ENCODE results near the gene TPH2.

Gene TPH2

GRCh38 chr12:72037006-72037795 lies 98.6 kb downstream of the TPH2 start:
- no peak overlapping the region for H3K27ac ChIP-seq
- H3K27me3 ChIP-seq: no peaks in the 10 kb centered on the region
- H3K4me1 ChIP-seq: no peaks in the 10 kb centered on the region
- no peak for TF ChIP-seq Cebpa-rat (IDR thresholded peaks at IDR 0.05)
- H3K36me3 ChIP-seq: no peaks in the 10 kb centered on the region
- no peak overlapping the region for H3K9ac ChIP-seq
- no peak overlapping the region for H3K4me2 ChIP-seq
- peaks cover 10 to 18% (median 14%) of the 10 kb centered on the region in 11 experiments for H3K9me3 ChIP-seq (replicated peaks in 1 of 11)
- H4K20me1 ChIP-seq: no peaks in the 10 kb centered on the region
- H3K4me3 ChIP-seq: no peak overlapping the region

GRCh38 chr12:72041811-72042210 lies 103.2 kb downstream of the TPH2 start:
- Histone ChIP-seq H3K9me3 (replicated peaks in 1 of 11) (peaks cover 10 to 18% (median 14%) of the 10 kb centered on the region in 11 experiments), H3K9ac (no peak overlapping the region), H3K4me3 (no peak overlapping the region), H3K27ac (no peak overlapping the region), H4K20me1 (no peaks in the 10 kb centered on the region), H3K27me3 (no peaks in the 10 kb centered on the region), H3K36me3 (no peaks in the 10 kb centered on the region), H3K4me1 (no peaks in the 10 kb centered on the region), H3K4me2 (no peak overlapping the region)
- TF ChIP-seq Cebpa-rat (IDR thresholded peaks at IDR 0.05): no peak

- Histone ChIP-seq H3K27me3 (no peaks in the 10 kb centered on the region), H4K20me1 (no peaks in the 10 kb centered on the region), H3K9ac (no peak overlapping the region), H3K36me3 (no peaks in the 10 kb centered on the region), H3K4me3 (no peak overlapping the region), H3K4me1 (no peaks in the 10 kb centered on the region), H3K4me2 (no peak overlapping the region), H3K27ac (no peak overlapping the region), H3K9me3 (replicated peaks in 1 of 11) (no peaks in the 10 kb centered on the region)
- no peak for TF ChIP-seq Cebpa-rat (IDR thresholded peaks at IDR 0.05)
Observed at GRCh38 chr12:72053604-72054003, 115.0 kb downstream of the TPH2 start.

GRCh38 chr12:72054511-72054910 lies 115.9 kb downstream of the TPH2 start:
- Histone ChIP-seq H3K9ac (no peak overlapping the region), H3K27ac (no peak overlapping the region), H3K4me1 (no peaks in the 10 kb centered on the region), H3K9me3 (replicated peaks in 1 of 11) (no peaks in the 10 kb centered on the region), H3K4me3 (no peak overlapping the region), H3K4me2 (no peak overlapping the region), H3K36me3 (no peaks in the 10 kb centered on the region), H4K20me1 (no peaks in the 10 kb centered on the region), H3K27me3 (no peaks in the 10 kb centered on the region)
- no peak for TF ChIP-seq Cebpa-rat (IDR thresholded peaks at IDR 0.05)

- TF ChIP-seq Cebpa-rat (IDR thresholded peaks at IDR 0.05): no peak
- H3K27ac ChIP-seq: no peak overlapping the region
Observed at GRCh38 chr12:72057330-72057914, 118.8 kb downstream of the TPH2 start.

GRCh38 chr12:72063073-72063472 lies 124.4 kb downstream of the TPH2 start:
- Histone ChIP-seq H3K4me2 (no peak overlapping the region), H4K20me1 (no peaks in the 10 kb centered on the region), H3K4me1 (no peaks in the 10 kb centered on the region), H3K9ac (no peak overlapping the region), H3K9me3 (replicated peaks in 1 of 11) (no peaks in the 10 kb centered on the region), H3K36me3 (no peaks in the 10 kb centered on the region), H3K4me3 (no peak overlapping the region), H3K27ac (no peak overlapping the region), H3K27me3 (no peaks in the 10 kb centered on the region)
- TF ChIP-seq Cebpa-rat (IDR thresholded peaks at IDR 0.05): no peak

More at GRCh38 chr12:72057330-72057914, 118.8 kb downstream of the TPH2 start:
- no peak overlapping the region for H3K4me3 ChIP-seq
- no peak overlapping the region for H3K4me2 ChIP-seq
- no peak overlapping the region for H3K9ac ChIP-seq
- H3K27me3 ChIP-seq: no peaks in the 10 kb centered on the region
- H3K4me1 ChIP-seq: no peaks in the 10 kb centered on the region
- H3K9me3 ChIP-seq (replicated peaks in 1 of 11): no peaks in the 10 kb centered on the region
- H4K20me1 ChIP-seq: no peaks in the 10 kb centered on the region
- no peaks in the 10 kb centered on the region for H3K36me3 ChIP-seq

GRCh38 chr12:72071030-72071429 lies 132.4 kb downstream of the TPH2 start:
- H3K27me3 ChIP-seq: no peaks in the 10 kb centered on the region
- H3K4me3 ChIP-seq: no peak overlapping the region
- TF ChIP-seq Cebpa-rat (IDR thresholded peaks at IDR 0.05): no peak
- H3K9ac ChIP-seq: no peak overlapping the region
- H3K27ac ChIP-seq: no peak overlapping the region
- no peaks in the 10 kb centered on the region for H3K36me3 ChIP-seq
- peaks cover 22 to 32% (median 27%) of the 10 kb centered on the region in 11 experiments for H3K9me3 ChIP-seq (replicated peaks in 1 of 11)
- H3K4me2 ChIP-seq: no peak overlapping the region
- H3K4me1 ChIP-seq: no peaks in the 10 kb centered on the region
- H4K20me1 ChIP-seq: no peaks in the 10 kb centered on the region

- Histone ChIP-seq H3K27me3 (no peaks in the 10 kb centered on the region), H3K36me3 (no peaks in the 10 kb centered on the region), H3K4me3 (no peak overlapping the region), H4K20me1 (no peaks in the 10 kb centered on the region), H3K9ac (no peak overlapping the region), H3K27ac (no peak overlapping the region), H3K9me3 (replicated peaks in 1 of 11) (peaks cover 22 to 32% (median 27%) of the 10 kb centered on the region in 11 experiments), H3K4me2 (no peak overlapping the region), H3K4me1 (no peaks in the 10 kb centered on the region)
- no peak for TF ChIP-seq Cebpa-rat (IDR thresholded peaks at IDR 0.05)
Observed at GRCh38 chr12:72072592-72073212, 134.1 kb downstream of the TPH2 start.

GRCh38 chr12:72074065-72074464 lies 135.4 kb downstream of the TPH2 start:
- Histone ChIP-seq H4K20me1 (no peaks in the 10 kb centered on the region), H3K36me3 (no peaks in the 10 kb centered on the region), H3K4me1 (no peaks in the 10 kb centered on the region), H3K9ac (no peak overlapping the region), H3K4me3 (no peak overlapping the region), H3K27me3 (no peaks in the 10 kb centered on the region), H3K9me3 (replicated peaks in 1 of 11) (peaks cover 22 to 32% (median 27%) of the 10 kb centered on the region in 11 experiments), H3K4me2 (no peak overlapping the region), H3K27ac (no peak overlapping the region)
- no peak for TF ChIP-seq Cebpa-rat (IDR thresholded peaks at IDR 0.05)

Measured in BLaER1 treated with 17β-estradiol and CSF1 and Interleukin-3, amounts not matched to agents 10 nM and 100 nM (cell line).